Measurements from ENCODE around the gene TNXB. TPM values are rescaled to one million over a fixed set of nuclear protein-coding genes. Genes with fewer than 3 reads are reported as not detected.
A peak's percentile ranks its signal among the peaks of the same experiment; 100 is the strongest.
"Not testable (repeated sequence)": the region's sequence is repeated elsewhere in the genome, so short reads cannot be mapped to it uniquely, and the experiment has no call there.

The TNXB gene
- total RNA-seq, 2 experiments from 2014 or later, result 3.1 to 5.5 TPM

DNA sequence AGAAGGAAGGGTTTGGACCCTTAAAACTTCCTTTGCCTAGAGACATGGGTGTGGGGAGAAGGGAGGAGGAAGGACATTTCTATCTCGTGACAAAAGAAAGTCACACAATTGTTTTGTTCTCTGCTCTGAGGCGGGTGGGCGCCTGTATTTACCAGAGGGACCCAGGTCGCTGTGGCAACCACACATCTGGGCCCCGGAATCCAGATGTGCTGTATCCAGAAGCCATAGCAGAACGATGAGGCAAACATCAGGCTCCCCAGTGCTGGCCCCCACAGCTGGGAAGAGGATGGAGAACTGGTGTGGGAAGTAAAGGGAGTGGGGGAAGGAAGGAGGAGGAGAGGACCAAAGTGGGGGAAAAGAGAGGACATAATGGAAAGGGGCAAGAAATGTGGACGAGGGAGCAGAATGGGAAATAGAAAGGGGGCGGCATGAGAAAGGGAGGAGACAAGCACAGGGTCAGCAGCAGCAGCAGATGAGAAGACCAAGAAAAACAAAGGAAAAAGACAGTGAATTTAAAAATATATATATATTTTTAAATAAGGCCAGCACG lies 3.4 kb upstream of the TNXB start:
- DNase-seq, result no peak
- H3K27ac Mint-ChIP-seq, result no peak overlapping the region
- no peak for ATAC-seq
- CTCF ChIA-PET, result no interaction called here
- peaks cover 15% of the 10 kb centered on the region for H3K27me3 Mint-ChIP-seq
- no peaks in the 10 kb centered on the region for H3K9me3 Mint-ChIP-seq (ENCODE audit: low read depth)
- H3K4me1 Mint-ChIP-seq, result no peaks in the 10 kb centered on the region
- H3K4me3 Mint-ChIP-seq, result no peak overlapping the region
- H3K36me3 Mint-ChIP-seq, result peaks cover 9% of the 10 kb centered on the region

DNA sequence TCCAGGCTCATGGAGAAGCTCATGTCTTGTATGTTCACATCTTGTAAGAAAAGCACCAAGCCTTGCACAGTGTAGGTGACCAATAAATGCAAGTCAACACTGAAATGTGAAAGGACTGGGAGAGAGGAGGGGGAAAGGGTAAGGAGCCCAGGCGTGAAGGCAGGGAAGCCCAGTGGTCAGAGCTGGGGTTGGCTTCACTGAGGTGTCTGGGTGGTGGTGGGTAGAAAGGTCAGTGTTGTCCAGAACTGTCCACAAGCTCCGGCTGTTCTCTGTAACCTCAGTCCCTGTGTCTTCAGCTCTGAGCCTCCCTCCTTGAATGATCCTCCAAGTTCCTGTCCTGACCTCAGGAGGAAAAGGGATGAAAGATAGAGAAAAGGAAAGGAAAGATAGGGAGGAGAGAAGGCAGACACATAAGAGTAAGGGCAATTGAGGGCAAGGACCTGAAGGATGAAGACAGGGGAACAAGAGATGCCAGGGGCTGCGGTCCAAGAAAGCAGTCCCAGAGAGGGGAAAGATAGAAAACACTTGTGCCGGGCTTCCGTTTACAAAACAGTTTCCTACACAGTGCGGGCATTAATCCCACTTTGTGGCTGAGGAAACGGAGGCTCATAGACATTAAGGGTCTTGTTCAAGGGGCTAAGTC lies 2.4 kb upstream of the TNXB start:
- peaks cover 7% of the 10 kb centered on the region for H3K36me3 Mint-ChIP-seq
- no peak for DNase-seq
- H3K4me3 Mint-ChIP-seq, result no peak overlapping the region
- CTCF ChIA-PET, result no interaction called here
- ATAC-seq, result no peak
- H3K27me3 Mint-ChIP-seq, result peaks cover 19% of the 10 kb centered on the region
- no peaks in the 10 kb centered on the region for H3K9me3 Mint-ChIP-seq (ENCODE audit: low read depth)
- H3K27ac Mint-ChIP-seq, result no peak overlapping the region
- no peaks in the 10 kb centered on the region for H3K4me1 Mint-ChIP-seq

DNA sequence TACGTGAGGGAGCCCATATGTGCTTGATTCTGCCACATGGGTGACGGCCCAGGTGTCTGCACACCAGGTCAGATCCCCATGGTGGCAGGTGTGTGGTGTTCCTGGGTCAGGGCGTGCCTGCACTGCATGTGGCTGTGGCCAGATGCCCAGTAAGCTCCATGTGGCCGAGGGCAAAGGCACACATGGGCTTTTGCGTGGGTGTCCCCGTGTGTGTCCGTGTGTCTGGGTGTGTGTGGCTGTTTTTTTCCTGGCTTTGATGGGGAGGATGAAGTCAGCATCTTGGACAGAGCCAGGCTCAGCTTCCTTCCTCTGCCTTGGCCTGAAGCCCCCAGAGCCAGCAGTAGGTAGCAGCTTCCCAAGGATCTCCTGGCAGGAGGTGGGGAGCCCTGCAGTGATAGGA lies 1.5 kb upstream of the TNXB start:
- no peaks in the 10 kb centered on the region for H3K9me3 Mint-ChIP-seq (ENCODE audit: low read depth)
- CTCF ChIA-PET, result interaction anchor here (1.4 kb wide), 1 partner anchor 8 kb away, joined by 3 read pairs; no protein-coding TSS in a partner anchor

DNA sequence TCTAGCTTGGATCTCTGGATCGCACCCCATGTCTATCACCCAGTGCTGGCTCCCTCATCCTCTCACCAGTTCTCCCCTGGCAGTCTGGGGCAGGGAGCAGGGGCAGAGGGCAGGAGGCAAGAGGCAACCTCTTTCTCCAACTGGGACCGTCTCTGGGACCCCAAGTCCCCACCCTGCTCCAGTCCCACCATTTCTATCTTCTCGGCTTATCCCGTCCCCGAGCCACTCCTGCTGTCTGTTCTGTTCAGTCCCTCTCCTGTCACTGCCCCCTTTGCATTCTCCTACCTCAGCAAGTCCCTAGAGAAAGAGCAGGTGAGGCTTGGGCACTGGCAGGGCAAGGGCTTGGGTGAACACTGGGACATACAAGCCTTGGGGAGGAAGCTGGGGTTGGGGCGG lies 625 bp upstream of the TNXB start:
- DNase-seq, result no peak
- H3K27me3 Mint-ChIP-seq, result peaks cover 22% of the 10 kb centered on the region
- no peak overlapping the region for H3K27ac Mint-ChIP-seq
- H3K9me3 Mint-ChIP-seq (ENCODE audit: low read depth), result no peaks in the 10 kb centered on the region
- H3K4me3 Mint-ChIP-seq, result no peak overlapping the region
- CTCF ChIA-PET, result interaction anchor here (1.4 kb wide), 1 partner anchor 9 kb away, joined by 3 read pairs; no protein-coding TSS in a partner anchor
- ATAC-seq, result no peak
- H3K36me3 Mint-ChIP-seq, result no peaks in the 10 kb centered on the region
- H3K4me1 Mint-ChIP-seq, result no peaks in the 10 kb centered on the region

More for the DNA sequence above, 1.5 kb upstream of the TNXB start:
- Mint-ChIP-seq H3K36me3 (no peaks in the 10 kb centered on the region), H3K4me1 (no peaks in the 10 kb centered on the region), H3K4me3 (no peak overlapping the region), H3K27me3 (peaks cover 19% of the 10 kb centered on the region), H3K27ac (no peak overlapping the region)
- DNase-seq (no peak), ATAC-seq (no peak)

DNA sequence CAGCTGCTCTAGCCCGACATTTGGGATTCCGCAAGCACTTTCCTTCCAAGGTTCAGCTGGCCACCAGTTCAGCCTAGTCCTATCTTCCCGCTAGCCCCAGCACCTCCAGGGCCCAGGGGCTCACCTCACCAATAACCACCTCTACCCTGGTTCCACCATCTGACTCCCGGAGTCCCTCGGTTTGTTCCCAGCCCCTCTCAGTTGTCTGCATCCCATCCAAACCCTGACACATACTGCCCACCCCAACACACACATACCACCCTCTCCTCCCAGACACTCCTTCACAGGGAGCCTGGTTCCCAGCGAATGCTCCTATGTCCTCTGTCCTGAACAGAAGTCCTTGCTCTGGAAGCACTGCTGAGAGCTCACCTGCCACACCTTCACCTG lies 418 bp downstream of the TNXB start:
- H3K36me3 Mint-ChIP-seq, result no peaks in the 10 kb centered on the region
- no peaks in the 10 kb centered on the region for H3K9me3 Mint-ChIP-seq (ENCODE audit: low read depth)
- H3K4me1 Mint-ChIP-seq, result no peaks in the 10 kb centered on the region
- no peak overlapping the region for H3K27ac Mint-ChIP-seq
- DNase-seq (no peak), ATAC-seq (no peak)
- CTCF ChIA-PET, result no interaction called here
- no peak overlapping the region for H3K4me3 Mint-ChIP-seq
- H3K27me3 Mint-ChIP-seq, result peaks cover 28% of the 10 kb centered on the region

DNA sequence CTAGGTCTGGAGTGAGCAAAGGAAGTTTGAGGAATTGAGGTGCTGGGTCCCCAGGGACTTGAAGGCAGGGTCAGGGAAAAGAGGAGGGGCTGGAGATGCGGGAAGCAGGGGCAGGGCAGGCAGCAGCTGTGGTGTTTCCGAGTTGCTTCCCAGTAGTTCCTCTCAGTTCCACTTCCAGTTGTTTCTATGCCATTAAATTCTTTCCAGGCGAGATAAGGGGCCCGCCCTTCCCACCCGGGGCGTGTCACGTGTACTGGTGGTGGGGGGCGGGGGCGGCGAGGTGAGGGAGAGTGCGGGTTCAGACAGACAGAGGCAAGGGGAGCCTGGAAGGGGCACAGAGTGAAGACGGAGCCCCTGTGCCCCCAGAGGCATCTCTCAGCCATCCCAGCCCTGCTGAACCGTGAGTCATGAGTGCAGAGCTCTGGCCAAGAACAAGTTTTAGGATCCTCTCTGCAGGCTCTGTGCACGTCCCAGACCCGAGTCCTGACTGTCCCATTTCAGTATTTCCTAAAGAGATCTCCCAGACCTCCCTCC lies 977 bp downstream of the TNXB start:
- no peak overlapping the region for H3K27ac Mint-ChIP-seq
- no peak overlapping the region for H3K4me3 Mint-ChIP-seq
- CTCF ChIA-PET, result no interaction called here
- ATAC-seq (no peak), DNase-seq (no peak)
- no peaks in the 10 kb centered on the region for H3K36me3 Mint-ChIP-seq
- H3K9me3 Mint-ChIP-seq (ENCODE audit: low read depth), result no peaks in the 10 kb centered on the region
- H3K27me3 Mint-ChIP-seq, result peaks cover 31% of the 10 kb centered on the region
- H3K4me1 Mint-ChIP-seq, result no peaks in the 10 kb centered on the region

DNA sequence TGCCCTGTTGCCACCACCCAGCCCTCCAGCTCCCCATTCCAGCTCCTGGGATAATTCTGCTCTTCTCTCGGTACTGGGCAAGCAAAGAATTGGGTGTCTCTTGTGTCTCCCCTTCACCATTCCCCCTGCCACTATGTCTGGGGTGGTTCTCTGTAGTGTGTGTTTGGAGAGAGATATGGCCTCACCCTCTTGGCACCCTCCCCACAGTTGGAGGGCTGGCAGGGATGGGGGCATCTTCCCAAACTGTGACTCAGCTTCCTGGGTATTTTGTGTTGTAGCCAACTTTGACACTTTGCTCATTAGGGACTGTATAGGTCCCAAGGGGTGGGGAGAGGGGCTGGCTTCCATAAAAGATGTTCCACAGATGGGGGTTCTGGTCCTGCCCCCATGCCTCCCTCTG lies 1.7 kb downstream of the TNXB start:
- DNase-seq, result no peak
- Mint-ChIP-seq H3K4me1 (no peaks in the 10 kb centered on the region), H3K4me3 (no peak overlapping the region), H3K36me3 (no peaks in the 10 kb centered on the region), H3K27ac (no peak overlapping the region), H3K27me3 (peaks cover 31% of the 10 kb centered on the region), H3K9me3 (ENCODE audit: low read depth) (no peaks in the 10 kb centered on the region)
- ATAC-seq, result no peak
- CTCF ChIA-PET, result no interaction called here

DNA sequence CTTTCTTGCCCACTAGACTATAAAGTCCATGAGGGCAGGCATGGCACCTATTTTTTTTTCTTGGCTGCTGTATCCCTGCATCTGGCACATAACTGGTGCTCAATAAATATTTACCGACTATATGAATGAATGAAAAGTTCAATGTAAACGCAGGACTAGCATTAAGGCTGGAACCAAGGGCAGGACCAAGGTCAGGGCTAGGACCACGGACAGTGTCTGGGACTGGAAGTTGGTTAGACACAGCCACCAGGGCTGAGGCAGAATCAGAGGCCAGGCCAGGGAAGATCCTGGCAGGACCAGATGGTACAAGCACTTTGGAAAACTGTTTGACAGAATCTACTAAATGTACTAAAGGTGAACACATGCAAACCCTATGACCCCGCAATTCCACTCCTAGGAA lies 3.7 kb downstream of the TNXB start:
- ATAC-seq (no peak), DNase-seq (no peak)
- H3K4me3 Mint-ChIP-seq, result no peak overlapping the region
- H3K36me3 Mint-ChIP-seq, result no peaks in the 10 kb centered on the region
- peaks cover 31% of the 10 kb centered on the region for H3K27me3 Mint-ChIP-seq
- no peaks in the 10 kb centered on the region for H3K4me1 Mint-ChIP-seq
- H3K27ac Mint-ChIP-seq, result no peak overlapping the region
- no peaks in the 10 kb centered on the region for H3K9me3 Mint-ChIP-seq (ENCODE audit: low read depth)
- CTCF ChIA-PET, result no interaction called here

DNA sequence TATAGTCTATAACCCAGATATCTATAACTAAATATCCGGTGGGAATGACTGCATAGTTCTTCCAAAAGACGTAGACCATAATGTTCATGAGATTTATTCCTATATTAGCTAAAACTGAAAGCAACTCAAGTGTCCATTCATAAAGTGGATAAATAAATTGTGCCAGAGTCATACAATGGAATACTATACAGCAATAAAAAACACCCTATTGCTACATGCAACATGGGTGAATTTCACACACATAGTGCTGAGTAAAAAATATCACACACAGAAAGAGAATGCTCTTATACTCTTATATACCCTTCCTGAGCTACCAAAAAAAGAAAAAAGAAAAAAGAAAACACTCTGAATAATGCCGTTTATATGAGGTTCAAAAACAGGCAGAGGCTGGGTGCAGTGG lies 6.9 kb downstream of the TNXB start:
- H3K4me3 Mint-ChIP-seq, result no peak overlapping the region
- H3K36me3 Mint-ChIP-seq, result no peaks in the 10 kb centered on the region
- H3K27ac Mint-ChIP-seq, result no peak overlapping the region
- H3K27me3 Mint-ChIP-seq, result peaks cover 30% of the 10 kb centered on the region
- DNase-seq (no peak), ATAC-seq (no peak)
- CTCF ChIA-PET, result interaction anchor here (1.7 kb wide), 1 partner anchor 16 kb away, joined by 3 read pairs; no protein-coding TSS in a partner anchor
- no peaks in the 10 kb centered on the region for H3K4me1 Mint-ChIP-seq
- H3K9me3 Mint-ChIP-seq (ENCODE audit: low read depth), result no peaks in the 10 kb centered on the region

DNA sequence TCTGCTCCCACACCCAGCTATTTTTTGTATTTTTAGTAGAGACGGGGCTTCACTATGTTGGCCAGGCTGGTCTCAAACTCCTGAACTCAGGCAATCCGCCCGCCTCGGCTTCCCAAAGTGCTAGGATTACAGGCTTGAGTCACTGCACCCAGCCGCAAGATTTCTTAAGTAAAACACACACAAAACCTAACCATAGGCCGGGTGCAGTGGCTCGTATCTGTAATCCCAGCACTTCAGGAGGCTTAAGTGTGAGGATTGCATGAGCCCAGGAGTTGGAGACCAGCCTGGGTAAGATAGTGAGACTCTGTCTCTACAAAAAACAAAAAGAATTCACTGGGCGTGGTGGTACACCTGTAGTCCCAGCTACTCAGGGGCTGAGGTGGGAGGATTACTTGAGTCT lies 8.9 kb downstream of the TNXB start:
- CTCF ChIA-PET; DNase-seq; ATAC-seq; H3K9me3 Mint-ChIP-seq (ENCODE audit: low read depth); H3K36me3 Mint-ChIP-seq; H3K27ac Mint-ChIP-seq; H3K4me1 Mint-ChIP-seq; H3K4me3 Mint-ChIP-seq: not testable (repeated sequence)
- peaks cover 45% of the 10 kb centered on the region for H3K27me3 Mint-ChIP-seq

DNA sequence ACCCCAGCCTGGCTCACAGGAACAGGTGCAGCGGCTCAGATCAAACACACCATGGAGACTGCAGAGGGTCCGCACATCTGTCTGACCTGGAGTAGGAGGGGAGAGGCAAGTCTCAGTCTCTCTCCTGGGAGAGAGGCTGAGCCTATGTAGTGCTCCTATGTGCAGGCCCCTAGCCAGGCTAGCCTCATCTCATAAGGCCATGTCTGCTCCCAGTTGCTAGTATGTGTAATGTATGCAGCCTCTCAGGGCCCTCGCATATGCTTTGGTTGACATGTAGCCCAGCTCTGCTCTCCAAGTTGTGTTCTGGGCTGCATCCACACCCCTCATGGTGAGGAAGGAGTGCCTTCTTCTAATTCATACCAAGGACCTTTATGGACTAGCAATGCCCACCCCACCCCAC lies 11.8 kb downstream of the TNXB start:
- Mint-ChIP-seq H3K36me3 (no peaks in the 10 kb centered on the region), H3K27me3 (peaks cover 60% of the 10 kb centered on the region), H3K9me3 (ENCODE audit: low read depth) (no peaks in the 10 kb centered on the region), H3K4me1 (no peaks in the 10 kb centered on the region), H3K27ac (no peak overlapping the region), H3K4me3 (no peak overlapping the region)
- ATAC-seq, result no peak
- no peak for DNase-seq
- CTCF ChIA-PET, result no interaction called here

DNA sequence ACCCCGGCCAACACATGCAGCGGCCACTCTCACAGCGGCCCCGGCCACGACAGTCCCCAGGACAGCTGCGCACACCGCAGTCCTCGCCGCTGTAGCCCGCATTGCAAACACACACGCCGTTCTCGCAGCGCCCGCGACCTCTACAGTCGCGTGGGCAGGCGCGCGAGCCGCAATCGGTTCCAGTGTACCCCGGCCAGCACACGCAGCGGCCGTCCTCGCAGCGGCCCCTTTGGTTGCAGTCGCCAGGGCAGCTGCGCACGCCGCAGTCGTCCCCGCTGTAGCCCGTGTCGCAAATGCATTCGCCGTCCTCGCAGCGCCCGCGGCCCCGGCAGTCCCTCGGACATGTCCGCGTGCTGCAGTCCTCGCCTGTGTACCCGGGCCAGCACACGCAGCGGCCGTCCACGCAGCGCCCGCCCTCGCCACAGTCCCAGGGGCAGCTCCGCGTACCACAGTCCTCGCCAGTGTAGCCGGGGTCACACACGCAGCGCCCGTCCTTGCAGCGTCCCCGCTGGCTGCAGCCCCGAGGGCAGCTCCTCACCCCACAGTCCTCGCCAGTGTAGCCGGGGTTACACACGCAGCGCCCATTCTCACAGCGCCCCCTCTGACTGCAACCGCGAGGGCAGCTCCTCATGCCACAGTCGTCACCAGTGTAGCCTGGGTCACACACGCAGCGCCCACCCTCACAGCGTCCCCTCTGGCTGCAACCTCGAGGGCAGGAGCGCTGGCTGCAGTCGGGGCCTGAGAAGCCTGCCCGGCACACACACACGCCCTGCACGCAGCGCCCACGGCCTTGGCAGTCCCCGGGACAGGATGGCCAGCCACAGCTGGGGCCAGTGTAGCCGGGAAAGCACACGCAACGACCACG lies 12.5 kb downstream of the TNXB start:
- DNase-seq, result no peak
- Mint-ChIP-seq H3K4me3 (no peak overlapping the region), H3K36me3 (no peaks in the 10 kb centered on the region), H3K4me1 (no peaks in the 10 kb centered on the region), H3K9me3 (ENCODE audit: low read depth) (no peaks in the 10 kb centered on the region), H3K27me3 (peaks cover 68% of the 10 kb centered on the region), H3K27ac (no peak overlapping the region)
- CTCF ChIA-PET, result no interaction called here
- no peak for ATAC-seq

DNA sequence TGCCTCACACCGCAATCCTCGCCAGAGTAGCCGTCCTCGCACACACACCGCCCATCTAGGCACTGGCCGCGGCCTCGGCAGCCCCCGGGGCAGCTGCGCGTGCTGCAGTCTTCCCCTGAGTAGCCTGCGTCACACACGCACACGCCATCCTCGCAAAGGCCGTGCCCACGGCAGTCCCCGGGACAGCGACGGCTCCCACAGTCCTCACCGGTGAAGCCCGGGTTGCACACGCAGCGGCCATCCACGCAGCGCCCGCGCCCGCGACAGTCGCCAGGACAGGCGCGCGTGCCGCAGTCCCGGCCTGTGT lies 13.1 kb downstream of the TNXB start:
- H3K27me3 Mint-ChIP-seq, result peaks cover 68% of the 10 kb centered on the region
- ATAC-seq, result peak; percentile 16
- CTCF ChIA-PET, result no interaction called here

More for the DNA sequence above, 13.1 kb downstream of the TNXB start:
- H3K9me3 Mint-ChIP-seq (ENCODE audit: low read depth), result no peaks in the 10 kb centered on the region
- no peaks in the 10 kb centered on the region for H3K36me3 Mint-ChIP-seq
- H3K4me1 Mint-ChIP-seq, result no peaks in the 10 kb centered on the region
- no peak overlapping the region for H3K4me3 Mint-ChIP-seq
- H3K27ac Mint-ChIP-seq, result no peak overlapping the region
- DNase-seq, result no peak
